ENCODE measurements around the gene CGNL1.
A peak's percentile ranks its signal among the peaks of the same experiment; 100 is the strongest.

The CGNL1 gene

DNA sequence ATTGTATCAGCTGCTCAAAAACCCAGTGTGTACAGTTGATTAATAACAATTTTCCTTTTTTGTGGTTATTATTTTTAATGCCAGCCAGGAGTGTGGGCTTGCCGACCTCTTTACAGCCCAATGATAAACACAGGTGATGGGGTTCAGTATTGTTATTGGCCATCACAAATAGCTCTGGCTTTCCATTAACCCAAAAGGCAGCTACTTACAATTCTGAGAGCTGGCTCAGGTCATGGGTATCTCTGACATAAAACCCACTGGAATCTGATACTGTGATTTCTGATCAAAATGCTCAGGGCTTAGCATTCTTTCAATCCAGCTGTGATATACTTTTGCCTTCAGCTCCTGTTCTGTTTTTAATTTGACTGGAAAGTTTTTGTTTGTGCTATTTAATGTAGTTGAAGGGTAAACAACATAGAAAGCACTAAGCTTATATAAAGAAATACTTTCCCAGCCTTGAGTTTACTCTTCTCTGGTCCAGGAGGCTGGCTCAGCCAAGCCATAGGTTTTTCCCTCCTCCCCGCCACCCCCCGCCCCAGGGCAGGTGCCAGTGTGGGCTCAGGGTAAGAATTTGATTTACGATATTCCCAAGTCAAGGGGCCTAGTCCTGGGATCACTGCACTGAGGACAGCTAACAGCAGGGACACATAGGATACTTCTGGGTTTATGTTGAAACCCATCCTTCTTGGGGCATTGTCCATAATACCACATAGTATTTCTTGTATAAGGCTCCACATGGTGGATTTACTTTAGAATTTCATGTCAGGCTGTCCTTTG lies 161.4 kb downstream of the CGNL1 start:
- in situ Hi-C loops (cut with HindIII; ENCODE audit: low pct_ligation_motif_present, low sequenced_read_pairs): no loop called here
- Histone ChIP-seq H3K4me3 (ENCODE audit: low read depth, low read length) (no peak overlapping the region), H3K27me3 (replicated peaks) (no peaks in the 10 kb centered on the region), H3K27ac (no peak overlapping the region), H3K36me3 (replicated peaks) (no peaks in the 10 kb centered on the region)
- DNase-seq: no peak
- TF ChIP-seq, protein P1, sequence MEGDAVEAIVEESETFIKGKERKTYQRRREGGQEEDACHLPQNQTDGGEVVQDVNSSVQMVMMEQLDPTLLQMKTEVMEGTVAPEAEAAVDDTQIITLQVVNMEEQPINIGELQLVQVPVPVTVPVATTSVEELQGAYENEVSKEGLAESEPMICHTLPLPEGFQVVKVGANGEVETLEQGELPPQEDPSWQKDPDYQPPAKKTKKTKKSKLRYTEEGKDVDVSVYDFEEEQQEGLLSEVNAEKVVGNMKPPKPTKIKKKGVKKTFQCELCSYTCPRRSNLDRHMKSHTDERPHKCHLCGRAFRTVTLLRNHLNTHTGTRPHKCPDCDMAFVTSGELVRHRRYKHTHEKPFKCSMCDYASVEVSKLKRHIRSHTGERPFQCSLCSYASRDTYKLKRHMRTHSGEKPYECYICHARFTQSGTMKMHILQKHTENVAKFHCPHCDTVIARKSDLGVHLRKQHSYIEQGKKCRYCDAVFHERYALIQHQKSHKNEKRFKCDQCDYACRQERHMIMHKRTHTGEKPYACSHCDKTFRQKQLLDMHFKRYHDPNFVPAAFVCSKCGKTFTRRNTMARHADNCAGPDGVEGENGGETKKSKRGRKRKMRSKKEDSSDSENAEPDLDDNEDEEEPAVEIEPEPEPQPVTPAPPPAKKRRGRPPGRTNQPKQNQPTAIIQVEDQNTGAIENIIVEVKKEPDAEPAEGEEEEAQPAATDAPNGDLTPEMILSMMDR (IDR thresholded peaks at IDR 0.05; ENCODE audit: low read depth, low read length, missing control alignments): no peak

DNA sequence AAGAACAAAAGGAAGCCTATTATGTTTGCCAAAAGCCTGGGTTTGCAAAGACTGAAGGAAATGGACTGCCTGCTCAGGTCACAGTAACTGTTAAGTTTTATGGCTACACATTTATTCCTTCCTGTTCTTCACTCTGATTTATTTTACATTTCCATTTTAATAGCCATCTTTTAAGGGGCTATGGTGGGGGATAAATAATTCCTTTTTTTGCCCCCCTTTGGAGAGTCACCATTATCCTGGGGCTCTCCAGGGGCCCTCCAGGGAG lies 161.9 kb downstream of the CGNL1 start:
- Histone ChIP-seq H3K36me3 (replicated peaks) (no peaks in the 10 kb centered on the region), H3K4me3 (ENCODE audit: low read depth, low read length) (no peak overlapping the region), H3K27ac (no peak overlapping the region), H3K27me3 (replicated peaks) (no peaks in the 10 kb centered on the region)
- TF ChIP-seq, protein P1 (IDR thresholded peaks at IDR 0.05; ENCODE audit: low read depth, low read length, missing control alignments): no peak
- in situ Hi-C loops (cut with HindIII; ENCODE audit: low pct_ligation_motif_present, low sequenced_read_pairs): no loop called here
- DNase-seq: no peak

DNA sequence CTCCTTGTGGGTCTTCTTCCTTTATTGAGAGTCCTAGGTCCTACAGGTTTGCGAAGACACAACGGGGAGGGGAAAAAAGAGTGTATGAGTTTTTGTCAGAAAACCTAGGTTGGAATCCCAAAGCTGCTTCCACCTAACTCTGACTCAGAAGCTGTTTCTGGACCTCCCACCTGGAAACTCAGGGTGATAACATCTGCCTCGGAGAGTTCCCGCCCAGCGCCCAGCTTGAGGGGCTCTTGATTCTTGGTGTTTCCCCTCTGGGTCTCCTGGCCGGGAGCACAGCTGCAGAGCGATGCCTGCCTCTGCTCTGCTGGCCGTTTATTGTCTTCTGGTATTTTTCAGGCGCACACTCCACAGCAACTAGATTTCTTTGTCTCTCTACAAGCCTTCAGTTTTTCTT lies 162.5 kb downstream of the CGNL1 start:
- in situ Hi-C loops (cut with HindIII; ENCODE audit: low pct_ligation_motif_present, low sequenced_read_pairs): no loop called here
- Histone ChIP-seq H3K27me3 (replicated peaks) (no peaks in the 10 kb centered on the region), H3K27ac (no peak overlapping the region), H3K4me3 (ENCODE audit: low read depth, low read length) (no peak overlapping the region), H3K36me3 (replicated peaks) (no peaks in the 10 kb centered on the region)
- TF ChIP-seq, protein P1 (IDR thresholded peaks at IDR 0.05; ENCODE audit: low read depth, low read length, missing control alignments): no peak
- DNase-seq: no peak

DNA sequence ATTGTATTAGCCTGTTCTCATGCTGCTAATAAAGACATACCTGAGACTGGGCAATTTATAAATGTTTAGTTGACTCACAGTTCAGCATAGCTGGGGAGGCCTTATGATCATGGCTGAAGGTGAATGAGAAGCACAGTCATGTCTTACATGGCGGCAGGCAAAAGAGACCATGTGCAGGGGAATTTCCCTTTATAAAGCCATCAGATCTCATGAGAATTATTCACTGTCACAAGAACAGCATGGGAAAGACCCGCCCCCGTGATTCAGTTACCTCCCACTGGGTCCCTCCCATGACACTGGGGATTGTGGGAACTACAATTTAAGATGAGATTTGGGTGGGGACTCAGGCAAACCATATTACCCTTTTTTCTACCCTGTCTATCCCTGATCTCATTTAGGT lies 163.9 kb downstream of the CGNL1 start:
- H3K27ac ChIP-seq: no peak overlapping the region
- in situ Hi-C loops (cut with HindIII; ENCODE audit: low pct_ligation_motif_present, low sequenced_read_pairs): no loop called here

DNA sequence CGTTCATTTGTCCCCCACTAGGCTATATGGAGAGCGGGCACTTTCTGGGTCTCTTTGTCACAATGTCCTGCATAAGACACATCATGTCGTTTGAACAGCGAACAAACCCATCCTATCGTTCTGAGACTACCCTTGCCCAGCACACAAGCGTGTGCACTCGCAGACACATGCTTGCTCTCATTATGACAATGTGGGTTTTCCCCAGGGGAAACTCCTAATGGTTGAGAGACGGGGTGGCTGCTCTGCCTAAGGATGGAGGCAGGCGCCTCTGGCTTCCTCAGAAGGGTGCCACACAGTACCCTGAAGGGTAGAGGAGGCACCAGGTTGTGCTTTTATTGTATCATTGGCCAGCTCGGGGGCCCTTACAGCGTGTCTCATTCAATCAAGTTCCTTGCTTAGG lies 164.4 kb downstream of the CGNL1 start:
- Histone ChIP-seq H3K36me3 (replicated peaks) (no peaks in the 10 kb centered on the region), H3K27ac (no peak overlapping the region), H3K4me3 (ENCODE audit: low read depth, low read length) (no peak overlapping the region), H3K27me3 (replicated peaks) (no peaks in the 10 kb centered on the region)
- DNase-seq: no peak
- TF ChIP-seq, protein P1 (IDR thresholded peaks at IDR 0.05; ENCODE audit: low read depth, low read length, missing control alignments): no peak
- in situ Hi-C loops (cut with HindIII; ENCODE audit: low pct_ligation_motif_present, low sequenced_read_pairs): no loop called here

More for the DNA sequence above, 163.9 kb downstream of the CGNL1 start:
- Histone ChIP-seq H3K36me3 (replicated peaks) (no peaks in the 10 kb centered on the region), H3K4me3 (ENCODE audit: low read depth, low read length) (no peak overlapping the region), H3K27me3 (replicated peaks) (no peaks in the 10 kb centered on the region)
- DNase-seq: peak; percentile 12
- TF ChIP-seq, protein P1 (IDR thresholded peaks at IDR 0.05; ENCODE audit: low read depth, low read length, missing control alignments): no peak

DNA sequence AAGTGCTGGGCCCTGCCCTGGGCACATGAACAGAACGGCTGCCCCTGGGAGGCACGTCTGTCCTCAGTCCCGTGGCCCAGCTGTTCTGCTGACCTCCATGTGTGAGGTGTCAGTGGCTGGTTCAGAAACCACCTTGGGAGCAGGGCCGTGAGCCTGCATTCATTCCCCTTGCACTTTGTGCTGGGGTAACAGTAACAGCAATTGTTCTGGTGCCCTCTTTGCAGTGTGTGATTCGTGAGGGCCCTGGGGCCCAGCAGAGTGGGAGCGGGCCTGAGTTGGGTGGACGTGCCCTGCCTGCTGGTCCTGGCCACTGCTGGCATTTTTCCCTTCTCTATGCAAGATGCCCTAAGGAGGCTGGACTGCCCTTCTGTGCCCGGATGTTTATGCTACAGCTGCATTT lies 165.0 kb downstream of the CGNL1 start:
- in situ Hi-C loops (cut with HindIII; ENCODE audit: low pct_ligation_motif_present, low sequenced_read_pairs): no loop called here
- Histone ChIP-seq H3K4me3 (ENCODE audit: low read depth, low read length) (no peak overlapping the region), H3K36me3 (replicated peaks) (no peaks in the 10 kb centered on the region), H3K27me3 (replicated peaks) (no peaks in the 10 kb centered on the region), H3K27ac (no peak overlapping the region)
- no peak for DNase-seq
- TF ChIP-seq, protein P1 (IDR thresholded peaks at IDR 0.05; ENCODE audit: low read depth, low read length, missing control alignments): no peak

Data from brain microvascular endothelial cell (primary cell).